ENCODE measurements around the gene TRMT1.
A peak's percentile ranks its signal among the peaks of the same experiment; 100 is the strongest.

TRMT1 gene

DNA sequence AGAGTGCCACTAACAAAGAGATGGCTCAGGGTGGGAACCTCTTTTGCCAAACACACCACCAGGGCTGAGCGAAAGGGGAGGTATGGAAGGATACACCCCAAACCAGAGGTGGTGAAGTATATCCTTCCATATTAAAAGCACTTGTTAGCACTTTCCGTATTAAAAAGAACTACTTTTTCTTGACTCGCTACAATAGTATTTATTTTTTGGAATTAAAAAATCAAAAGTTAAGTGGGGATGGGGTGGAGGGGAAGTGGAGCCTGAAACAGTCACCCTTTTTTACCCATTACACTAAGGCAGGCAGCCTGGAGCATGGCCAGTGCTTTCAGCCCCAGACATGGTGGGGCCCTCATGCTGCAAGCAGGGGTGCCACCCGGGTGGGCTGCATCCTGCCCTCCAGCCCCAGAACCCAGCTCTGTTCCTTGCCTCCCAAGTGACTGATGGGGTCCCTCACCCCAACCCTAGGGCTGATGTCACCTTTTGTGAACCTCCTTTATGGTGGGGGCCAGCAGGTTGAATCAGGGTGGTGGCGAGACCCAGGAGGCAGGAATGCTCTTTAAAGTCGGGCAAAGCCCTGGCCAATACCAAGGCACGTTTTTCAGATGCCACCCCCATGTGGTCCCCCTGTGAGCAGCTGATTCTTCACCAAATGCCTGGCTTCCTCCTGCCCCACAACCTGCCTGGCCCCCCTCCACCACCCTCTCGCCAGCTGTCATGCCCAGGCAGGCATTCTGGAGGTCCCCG is 44.9 kb downstream of the TRMT1 start:
- no peak for DNase-seq (ENCODE audit: low read depth, low spot score)

DNA sequence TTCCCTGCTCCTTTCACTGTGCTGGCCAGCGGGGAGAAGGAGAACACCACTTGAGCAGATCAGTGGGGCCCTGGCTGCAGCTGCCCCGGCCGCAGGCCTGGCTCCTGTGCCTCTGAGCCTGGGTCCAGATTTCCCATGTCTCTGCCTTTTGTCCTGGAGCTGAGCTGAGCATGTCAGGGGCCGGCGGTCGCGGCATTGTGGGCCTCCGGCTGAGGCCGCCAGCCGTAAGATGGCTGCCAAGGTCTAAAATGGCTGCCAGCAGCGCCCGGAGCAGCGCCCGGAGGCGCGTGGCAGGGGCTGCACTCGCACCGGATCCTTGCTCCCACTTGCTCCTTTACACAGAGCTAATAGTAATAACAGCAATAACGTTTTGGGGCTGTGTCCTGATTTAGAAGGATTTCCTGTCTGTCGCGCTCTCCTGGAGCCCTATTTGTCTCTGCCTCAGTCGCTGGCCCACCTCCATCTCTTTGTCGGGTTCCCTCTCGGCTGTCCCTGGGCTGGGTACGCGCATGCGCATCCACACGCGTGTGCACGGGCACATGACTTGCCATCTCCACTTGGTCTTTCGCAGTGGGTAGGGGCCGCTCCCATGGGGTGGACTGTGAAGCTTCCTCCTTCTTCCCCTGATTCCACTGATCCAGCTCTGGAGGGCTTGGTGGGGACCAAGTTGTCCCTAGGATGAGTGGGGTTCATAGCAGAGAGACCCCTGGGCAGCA is 46.0 kb downstream of the TRMT1 start:
- no peak for DNase-seq (ENCODE audit: low read depth, low spot score)

DNA sequence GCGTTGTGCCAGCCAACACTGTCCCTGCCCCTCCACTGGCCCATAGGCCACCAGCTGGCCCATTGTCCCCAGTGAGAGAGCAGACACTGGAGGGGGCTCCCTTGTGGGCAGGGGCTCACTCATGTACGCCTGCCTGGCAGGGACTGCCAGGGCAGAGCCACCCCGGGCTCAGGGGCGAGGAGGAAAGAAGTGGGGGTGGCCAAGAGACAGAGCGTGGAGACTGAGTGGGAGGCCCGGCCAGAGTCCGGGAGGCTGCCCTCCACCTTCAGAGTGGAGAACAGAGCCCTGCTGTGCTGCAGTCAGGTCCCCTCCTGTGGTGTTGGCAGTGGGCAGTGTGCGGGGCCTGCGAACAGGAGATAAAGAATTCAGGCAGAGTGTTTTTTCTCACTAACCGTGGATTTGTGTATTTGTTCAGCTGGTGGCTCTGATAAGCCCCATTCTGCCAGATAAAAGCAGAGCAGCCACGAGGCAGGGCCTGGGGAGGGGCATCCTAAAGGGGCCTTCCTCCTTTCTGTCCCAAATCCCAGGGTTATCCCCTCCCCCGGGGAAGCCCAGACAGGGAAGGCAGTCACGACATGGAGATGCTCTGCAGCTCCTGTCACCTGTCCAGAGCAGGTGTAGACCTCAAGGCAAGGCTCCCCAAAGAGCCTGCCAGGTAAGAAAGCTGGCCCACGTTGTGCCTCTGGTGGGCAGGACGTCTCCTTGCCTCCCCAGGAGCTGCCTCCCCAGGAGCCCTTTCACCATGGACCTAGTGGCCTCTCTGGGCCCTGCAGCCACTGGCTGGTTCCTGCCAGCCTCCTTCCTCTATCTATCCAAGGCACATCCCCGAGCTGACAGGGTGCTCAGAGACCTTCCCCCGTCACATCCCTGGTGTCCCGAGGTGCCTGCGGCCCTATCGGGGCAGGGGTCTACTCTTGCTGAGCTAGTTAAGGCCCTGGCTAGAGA is 46.9 kb downstream of the TRMT1 start:
- no peak for DNase-seq (ENCODE audit: low read depth, low spot score)

DNA sequence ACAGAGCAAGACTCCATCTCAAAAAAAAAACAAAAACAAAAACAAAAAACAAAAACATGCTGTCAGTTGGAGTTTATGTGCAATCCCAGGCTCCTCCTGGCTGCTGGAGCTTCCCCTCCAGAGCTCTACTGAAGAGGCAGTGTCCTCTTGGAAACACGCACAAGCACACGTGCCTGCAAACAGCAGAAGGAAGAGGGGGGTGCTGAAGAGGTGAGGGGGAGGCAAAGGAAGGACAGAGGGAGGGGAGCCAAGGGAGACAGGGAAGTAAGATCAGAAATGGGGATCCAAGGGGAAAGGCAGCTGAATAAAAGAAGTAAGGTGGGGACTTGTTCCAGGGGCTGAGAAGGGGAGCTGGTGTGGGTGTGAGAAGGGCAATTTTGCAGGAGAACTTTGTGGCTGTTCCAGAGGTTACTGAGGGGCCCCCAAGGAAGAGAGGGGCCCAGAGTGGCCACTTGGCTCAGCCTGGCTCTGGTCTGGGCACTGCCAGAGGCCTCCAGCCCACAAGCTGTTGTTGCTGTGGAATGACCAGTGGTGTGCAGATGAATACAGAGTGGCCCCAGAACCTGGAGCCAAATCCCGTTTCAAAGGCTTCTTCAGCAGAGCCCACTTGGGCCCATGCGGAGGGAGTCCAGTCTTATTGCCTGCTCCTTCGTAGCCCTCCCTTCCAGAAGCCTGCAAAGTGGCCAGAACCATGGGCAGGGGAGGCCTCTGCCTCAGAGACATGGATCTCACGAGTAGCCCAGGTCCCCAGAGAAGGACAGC is 48.3 kb downstream of the TRMT1 start:
- DNase-seq (ENCODE audit: low read depth, low spot score) = no peak

DNA sequence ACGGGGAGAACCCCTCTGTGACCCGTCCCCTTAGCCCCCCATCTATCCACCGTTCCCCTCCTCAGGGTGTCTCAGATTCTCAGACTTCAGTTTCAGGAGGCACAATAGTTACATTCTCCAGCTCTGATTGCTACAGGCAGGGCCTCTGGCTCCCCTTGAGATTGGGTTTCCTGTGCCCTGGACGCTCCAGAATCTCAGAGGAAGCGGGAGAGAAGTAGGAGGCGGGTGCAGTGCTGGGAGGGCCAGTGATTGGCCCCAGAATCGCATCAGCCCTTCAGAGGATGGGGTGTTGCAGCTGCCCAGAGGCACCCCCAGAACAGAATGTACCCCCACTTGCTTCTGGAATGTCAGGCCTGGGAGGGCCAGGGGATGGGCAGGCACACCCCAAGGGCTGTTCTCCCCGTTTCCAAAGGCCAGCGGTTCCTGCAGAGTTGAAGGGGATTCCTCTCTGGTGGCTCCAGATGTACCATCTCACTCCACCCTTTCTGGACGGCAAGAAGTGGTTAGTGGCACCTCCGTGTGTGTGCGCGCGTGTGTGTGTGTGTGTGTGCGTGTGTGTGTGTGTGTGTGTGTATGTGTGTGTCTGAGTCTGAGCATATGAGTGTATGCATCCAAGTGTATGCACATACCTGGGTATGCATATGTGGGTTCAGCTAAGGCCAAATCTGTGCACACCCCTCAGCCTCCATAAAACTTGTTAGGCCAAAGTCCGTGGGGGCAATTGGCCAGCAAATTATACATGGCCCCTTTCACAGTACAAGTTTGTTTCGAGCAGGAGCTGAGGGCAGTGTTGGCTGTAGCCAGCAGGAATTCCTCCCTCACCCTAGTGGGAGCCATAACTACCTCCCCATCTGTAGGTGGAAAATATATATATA is 49.4 kb downstream of the TRMT1 start:
- DNase-seq (ENCODE audit: low read depth, low spot score) = no peak

DNA sequence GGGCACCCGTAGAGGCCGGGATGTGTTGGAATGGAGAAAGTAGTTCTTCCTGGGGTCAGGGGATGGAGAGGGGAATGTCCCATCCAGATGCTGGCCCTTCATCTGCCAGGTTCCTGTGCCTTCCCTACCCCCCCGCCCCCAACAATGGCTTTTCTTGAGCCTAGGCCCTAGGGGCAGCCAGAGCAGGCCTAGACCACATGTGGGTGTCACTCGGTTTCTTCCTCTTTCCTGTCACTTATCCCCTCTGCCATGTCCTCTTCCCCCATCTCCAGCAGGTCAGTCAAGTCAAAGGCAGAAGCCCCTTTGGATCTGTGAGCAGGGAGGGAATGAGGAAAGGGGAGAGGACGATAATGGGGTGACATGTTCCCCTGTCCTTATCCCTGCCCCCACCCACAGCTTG is 50.3 kb downstream of the TRMT1 start:
- no peak for DNase-seq (ENCODE audit: low read depth, low spot score)

DNA sequence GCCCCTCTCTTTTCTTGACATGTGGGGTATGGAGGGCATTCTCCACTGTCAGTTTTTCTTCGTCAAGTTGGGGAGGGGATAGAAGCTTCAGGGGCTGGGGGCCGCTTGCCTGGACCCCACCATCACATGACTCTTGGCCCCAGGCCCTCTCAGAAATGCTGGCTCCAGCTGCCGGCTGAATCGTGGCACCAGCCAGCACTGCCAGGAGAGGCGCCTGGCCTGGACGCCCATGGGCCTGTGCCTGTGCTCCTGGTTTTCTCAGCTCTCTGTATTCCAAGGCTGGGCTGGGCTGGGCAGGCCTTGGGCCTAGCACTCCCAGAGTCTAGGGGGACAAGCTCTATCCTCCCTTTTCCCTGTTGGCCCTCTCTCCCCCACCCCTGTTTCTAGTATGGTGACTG is 52.4 kb downstream of the TRMT1 start:
- no peak for DNase-seq (ENCODE audit: low read depth, low spot score)

DNA sequence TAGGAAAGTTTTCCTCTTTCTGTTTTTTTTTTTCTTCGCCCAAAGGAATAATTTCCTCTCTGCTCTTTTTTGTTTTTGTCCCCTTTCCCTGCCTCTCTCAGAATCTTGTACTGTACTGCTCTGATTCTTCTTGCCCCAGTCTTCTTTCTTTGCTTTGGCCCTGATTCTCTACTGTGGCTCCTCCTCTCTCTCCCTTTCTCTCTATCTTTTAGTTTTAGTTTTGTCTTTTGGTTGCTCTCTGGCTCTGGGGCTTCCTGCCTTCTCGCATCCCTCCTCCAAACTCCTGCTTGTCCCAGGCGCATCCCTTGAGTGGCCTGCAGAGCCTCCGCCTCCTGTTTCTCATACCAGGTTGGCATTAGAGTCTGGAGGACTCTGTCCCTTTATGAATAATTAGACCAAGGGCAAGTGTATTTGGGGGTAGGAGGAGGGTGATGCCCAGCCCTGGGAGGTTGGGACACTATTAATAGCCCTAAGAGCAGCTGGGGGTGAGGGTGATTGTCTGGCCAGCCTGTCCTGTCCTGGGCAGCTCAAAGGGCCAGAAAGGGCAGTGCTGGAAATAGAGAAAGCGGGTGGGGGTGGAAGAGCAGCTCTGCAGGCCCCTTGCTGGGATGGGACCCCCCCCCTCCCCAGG is 53.0 kb downstream of the TRMT1 start:
- no peak for DNase-seq (ENCODE audit: low read depth, low spot score)

DNA sequence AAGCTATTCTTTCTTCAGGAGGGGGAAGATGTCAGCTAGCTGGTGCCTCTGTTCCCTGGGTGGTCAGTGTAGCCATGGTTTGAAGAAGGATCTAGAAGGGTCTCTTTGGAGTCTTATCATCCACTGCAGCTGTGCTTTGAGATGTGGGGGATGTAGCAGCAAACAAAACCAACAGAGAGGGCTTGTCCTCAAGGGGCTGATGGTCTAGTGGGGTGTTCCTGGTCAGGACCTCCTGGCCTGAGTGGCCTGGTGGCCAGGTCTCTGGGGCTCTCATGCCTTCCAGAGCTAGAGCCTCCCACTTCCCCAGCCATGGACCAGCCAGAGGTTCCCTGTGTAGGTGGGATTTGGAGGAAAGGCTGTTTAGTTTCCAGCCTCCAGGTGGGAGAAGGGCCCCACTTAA is 54.2 kb downstream of the TRMT1 start:
- DNase-seq (ENCODE audit: low read depth, low spot score) = no peak

DNA sequence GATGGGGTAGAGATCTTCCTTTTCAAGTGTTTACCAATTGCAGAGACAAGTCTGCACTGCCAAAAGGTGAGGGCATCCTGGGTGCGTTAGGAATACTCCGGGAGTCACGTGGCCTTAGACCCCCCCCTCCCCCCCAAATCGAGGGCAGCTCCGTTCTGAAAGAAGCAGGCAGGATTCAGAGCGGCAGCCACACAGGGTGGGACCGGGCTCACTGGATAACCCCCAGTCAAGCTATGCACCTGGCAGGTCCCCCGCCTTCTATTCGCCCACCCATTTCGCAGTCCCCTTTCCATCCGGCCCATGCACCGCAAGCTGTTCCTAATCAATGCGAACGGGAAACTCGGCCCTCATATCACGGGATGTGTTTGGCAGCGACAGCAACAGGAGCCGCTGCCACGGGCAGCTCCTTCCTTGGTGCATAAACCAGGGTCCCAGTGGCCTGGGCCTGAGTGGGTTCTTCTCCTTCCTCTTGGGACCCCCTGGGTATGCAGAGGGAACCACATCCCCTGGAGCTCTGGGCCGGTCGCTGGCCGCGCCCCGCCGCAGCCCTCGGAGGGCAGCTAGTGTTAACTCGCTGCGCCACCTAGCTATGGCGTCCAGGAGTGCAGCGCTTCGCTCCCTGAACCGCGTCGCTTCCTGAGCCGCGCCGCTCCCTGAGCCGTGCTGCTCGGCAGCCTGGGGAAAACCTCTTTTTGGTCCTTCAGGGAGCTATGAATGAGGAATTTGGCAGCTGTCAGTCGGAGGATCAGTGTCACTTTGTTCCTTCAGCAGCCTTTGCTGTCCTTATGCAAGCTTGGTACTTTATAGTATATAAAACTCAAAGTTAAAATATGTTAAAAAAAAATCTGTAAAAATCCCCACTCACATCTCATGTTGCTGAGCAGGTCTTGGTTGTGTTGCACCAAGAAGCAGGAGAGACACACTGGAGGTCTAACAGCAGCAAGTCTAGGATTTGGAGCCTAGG is 55.3 kb downstream of the TRMT1 start:
- DNase-seq (ENCODE audit: low read depth, low spot score) = no peak

DNA sequence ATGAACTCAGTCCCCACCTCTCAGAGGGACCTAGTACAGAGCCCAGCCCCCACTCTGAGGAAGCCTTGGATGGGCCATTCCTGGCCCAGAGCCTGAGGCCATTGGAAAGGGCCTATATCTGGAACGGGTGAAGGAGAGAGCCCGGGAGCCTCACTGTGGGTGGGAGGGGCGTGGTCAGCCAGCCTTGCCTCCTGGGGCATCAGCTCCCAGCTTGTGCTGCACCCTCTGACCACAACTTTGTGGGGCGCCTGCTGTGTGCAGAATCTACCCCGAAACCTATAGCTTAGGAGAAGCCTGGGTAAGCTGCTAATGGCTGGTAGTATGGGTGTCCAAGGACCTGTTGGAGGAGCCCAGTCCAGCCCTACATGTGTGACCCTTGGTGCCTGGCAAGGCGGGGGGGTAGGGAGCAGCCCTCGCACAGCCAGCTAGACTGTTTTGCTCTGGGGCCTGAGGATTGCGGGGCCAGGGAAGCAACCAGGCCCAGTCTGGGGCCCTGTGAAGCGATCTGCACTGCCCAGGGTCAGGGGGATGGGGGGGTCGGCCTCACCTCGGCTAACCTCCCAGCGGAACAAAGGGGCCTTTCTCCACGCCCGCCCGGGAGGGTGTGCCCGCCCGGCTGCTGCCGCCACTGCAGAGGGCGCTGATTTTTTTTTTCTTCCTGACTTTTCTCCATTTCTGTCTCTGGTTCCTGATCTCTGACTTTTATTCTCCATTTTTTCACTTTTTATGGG is 56.1 kb downstream of the TRMT1 start:
- DNase-seq (ENCODE audit: low read depth, low spot score) = no peak

DNA sequence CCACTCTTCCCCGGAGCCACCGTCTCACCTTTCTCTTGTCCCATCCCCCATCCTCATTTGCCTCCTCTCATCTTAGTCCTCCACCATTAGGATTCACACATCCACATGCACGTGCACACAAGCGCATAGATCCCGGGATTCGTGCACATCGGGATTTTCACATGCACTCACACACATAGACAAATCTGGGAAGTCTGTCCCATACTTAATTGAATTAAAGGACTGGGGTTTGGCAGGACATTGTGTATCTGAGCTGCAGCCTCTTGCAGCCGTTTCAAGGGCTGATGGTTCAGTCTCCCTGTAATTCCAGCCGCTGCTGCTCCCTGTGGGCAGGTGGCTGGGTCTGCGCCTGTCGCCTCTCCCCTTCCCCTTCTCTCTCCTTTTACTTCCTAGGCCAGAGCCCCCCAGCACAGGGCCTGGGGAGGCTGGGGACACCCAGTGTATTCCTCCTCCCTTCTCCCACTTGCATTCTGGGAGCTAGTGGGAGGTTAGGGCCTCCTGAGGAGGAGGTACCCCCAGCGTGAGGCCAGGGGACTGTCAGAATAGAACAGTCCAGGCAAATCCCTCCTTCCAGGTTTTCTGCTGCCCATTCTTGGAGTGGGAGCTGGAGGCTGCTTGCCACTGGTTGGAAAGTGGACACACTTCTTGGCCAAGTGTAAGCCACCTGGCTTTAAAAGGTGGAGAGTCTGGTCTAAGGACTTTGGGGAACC is 57.4 kb downstream of the TRMT1 start:
- no peak for DNase-seq (ENCODE audit: low read depth, low spot score)

DNA sequence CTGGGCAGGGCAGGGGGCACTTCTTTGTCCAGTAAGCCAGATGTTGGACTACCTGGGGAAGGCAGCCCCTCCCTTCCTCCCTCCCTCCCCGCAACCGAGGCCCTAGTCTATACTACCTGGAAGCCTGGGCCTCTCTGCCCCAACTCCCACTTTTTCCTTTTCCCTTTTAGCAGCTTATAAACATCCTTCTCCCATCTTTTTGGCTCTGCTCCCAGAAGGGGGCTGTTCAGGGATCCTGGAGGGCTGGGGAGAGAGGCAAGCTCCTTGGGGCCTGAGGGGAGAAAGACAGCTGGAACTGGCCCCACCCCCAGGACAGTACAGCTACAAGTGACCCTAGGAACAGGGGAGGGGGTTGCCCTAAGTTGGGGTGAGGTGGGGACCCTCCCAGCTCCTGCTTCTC is 58.8 kb downstream of the TRMT1 start:
- DNase-seq (ENCODE audit: low read depth, low spot score) = no peak

DNA sequence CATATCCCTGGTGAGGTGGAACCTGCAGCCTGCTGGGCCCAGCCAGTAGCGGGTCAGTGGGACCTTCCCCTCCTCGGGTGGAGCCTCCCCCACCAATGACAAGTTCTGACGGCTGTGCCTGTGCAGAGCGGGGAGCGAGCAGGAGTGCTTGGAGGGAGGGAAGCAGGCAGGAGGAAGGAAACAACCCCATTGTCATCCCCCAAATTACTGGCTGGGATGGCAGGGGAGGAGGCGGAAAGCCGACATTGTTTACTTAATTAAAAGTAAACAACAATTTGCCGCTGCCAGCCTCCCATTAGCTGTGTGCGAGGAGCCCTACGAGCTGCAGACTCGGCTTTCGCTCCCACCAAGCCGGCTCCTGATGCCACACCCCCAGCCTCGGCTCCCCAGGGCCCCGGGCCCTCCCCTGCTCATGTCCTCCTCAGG is 59.4 kb downstream of the TRMT1 start:
- no peak for DNase-seq (ENCODE audit: low read depth, low spot score)

DNA sequence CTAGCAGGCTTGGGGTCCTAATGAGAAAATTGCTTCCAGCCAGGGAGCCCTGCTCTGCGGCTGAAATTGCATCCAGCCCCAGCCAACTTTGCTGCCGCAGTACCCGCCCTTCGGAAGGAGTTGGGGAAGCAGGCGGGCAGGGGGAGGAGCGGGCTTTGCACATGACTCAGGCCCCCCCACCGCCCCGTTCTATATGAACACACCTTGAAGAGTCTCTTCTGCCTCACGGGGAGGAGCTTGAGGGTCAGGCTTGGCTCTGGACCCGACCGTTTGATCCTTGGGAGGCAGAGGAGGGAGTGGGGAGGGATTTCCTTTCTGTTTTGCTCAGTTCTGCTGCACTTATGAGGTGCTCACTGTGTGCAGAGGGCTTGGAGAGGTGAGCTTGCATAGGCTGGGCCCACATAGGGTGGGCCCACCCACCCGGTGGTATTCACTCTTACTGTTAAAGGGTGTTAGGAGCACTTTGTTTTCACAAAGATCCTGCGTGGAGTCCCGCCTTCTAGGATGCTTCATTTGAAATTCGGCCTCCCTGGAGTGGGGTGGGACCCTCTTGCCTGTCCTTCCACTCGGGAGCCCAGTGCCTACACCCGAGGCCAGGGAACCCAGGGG is 60.4 kb downstream of the TRMT1 start:
- no peak for DNase-seq (ENCODE audit: low read depth, low spot score)

DNA sequence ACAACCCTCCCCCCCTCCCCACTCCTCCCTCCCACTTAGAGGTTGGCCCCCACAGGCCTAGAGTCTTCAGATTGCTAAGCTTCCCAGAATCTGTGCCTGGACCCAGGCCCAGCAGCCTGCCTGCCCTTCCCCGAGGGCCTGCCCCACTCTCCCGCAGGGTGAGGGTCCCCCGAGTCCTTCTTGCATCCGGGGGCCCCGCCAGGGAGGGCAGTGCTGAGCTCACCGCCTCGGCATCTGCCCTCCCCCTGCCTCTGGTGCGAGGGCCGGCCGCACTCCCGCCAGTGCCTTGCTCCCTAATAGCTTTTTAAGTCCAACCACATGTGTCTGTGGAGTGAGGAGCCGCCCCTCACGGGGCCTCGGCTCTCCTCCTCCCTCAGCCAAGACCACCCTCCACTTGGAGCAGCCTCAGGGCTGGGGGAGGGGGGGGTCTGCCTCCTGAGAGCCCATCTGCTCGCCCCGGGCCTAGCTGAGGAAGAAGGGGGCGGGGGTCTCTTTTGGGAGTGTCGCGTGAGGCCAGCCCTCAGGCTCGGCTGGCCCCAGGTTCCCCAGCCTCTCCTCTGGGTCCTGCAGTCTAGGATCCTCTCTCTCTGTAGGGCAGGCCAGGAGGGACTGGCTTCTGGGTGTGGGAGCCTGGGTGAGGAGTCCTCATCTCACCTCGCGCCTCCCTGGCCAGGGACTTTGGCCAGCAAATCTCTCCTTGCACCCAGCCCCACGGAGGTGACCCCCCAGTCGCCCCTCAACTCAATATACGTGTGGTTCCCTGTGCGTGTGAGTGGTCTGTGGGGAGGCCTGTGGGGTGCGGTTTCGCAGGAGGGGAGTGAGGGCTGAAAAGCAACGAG is 61.1 kb downstream of the TRMT1 start:
- peak; percentile 63 for DNase-seq (ENCODE audit: low read depth, low spot score)
